Liver (tissue), 9 donors: ENCODE measurements around the gene SLC26A4. TPM values are rescaled to one million over a fixed set of nuclear protein-coding genes. Genes with fewer than 3 reads are reported as not detected.
A peak's percentile ranks its signal among the peaks of the same experiment; 100 is the strongest.

ENCODE experiments used
- DNase-seq: peaks from one replicate; pipeline ENCODE4 v3.0.0-alpha.2; 2017; ENCODE audit warnings: low spot score
- H3K27ac ChIP-seq, 2 donors: one replicate each; pipeline ENCODE4 v1.7.0; 2013; ENCODE audit warnings: inconsistent platforms in 2 of 2, low read length in 2 of 2, control low read depth in 1 of 2, low read depth in 1 of 2, mild to moderate bottlenecking in 1 of 2
- H3K27me3 ChIP-seq, 4 donors: one replicate each; pipeline versions ENCODE4 v1.6.1 to v1.7.0; 2013; ENCODE audit warnings: low read length in 3 of 4, inconsistent platforms in 1 of 4, mild to moderate bottlenecking in 1 of 4, moderate library complexity in 1 of 4; ENCODE audit not compliant: control insufficient read depth in 4 of 4, insufficient read depth in 4 of 4
- H3K36me3 ChIP-seq, 4 donors: one replicate each; pipeline versions ENCODE4 v1.6.1 to v1.7.0; 2013; ENCODE audit warnings: low read length in 3 of 4, mild to moderate bottlenecking in 3 of 4, low read depth in 1 of 4, moderate library complexity in 1 of 4; ENCODE audit not compliant: control insufficient read depth in 4 of 4, insufficient read depth in 3 of 4
- H3K4me1 ChIP-seq, 4 donors: one replicate each; pipeline versions ENCODE4 v1.6.1 to v1.7.0; 2013; ENCODE audit warnings: low read length in 3 of 4, mild to moderate bottlenecking in 3 of 4, moderate library complexity in 1 of 4; ENCODE audit not compliant: control insufficient read depth in 4 of 4, insufficient read depth in 4 of 4
- H3K4me3 ChIP-seq, 3 donors: one replicate each; pipeline versions ENCODE4 v1.6.1 to v1.7.0; 2013; ENCODE audit warnings: low read length in 3 of 3, control low read depth in 1 of 3, low read depth in 1 of 3, mild to moderate bottlenecking in 1 of 3
- H3K9ac ChIP-seq, 2 donors: one replicate each; pipeline ENCODE4 v1.7.0; 2013; ENCODE audit warnings: low read length in 2 of 2, mild to moderate bottlenecking in 2 of 2, moderate library complexity in 2 of 2, control low read depth in 1 of 2, low read depth in 1 of 2
- H3K9me3 ChIP-seq, 4 donors: one replicate each; pipeline versions ENCODE4 v1.6.1 to v1.7.0; 2013; ENCODE audit warnings: low read length in 3 of 4; ENCODE audit not compliant: control insufficient read depth in 4 of 4
- CTCF ChIP-seq: fragments of 150-350 bp; IDR thresholded peaks from 2 replicates; pipeline ENCODE4 v1.5.1; 2017; ENCODE audit warnings: improper control_type of control experiment, low read depth, low read length; ENCODE audit not compliant: missing input control
- EGR1 ChIP-seq, 2 donors: IDR thresholded peaks; 2 replicates each; pipeline ENCODE4 v1.6.1; 2016 to 2018; ENCODE audit warnings: antibody characterized with exemption in 2 of 2, low read depth in 2 of 2
- GABPA ChIP-seq, 2 donors: IDR thresholded peaks in 1 of 2; conservative IDR thresholded peaks in 1 of 2; 2 replicates each; pipeline ENCODE4 v1.6.1; 2016; ENCODE audit warnings: antibody characterized with exemption in 2 of 2, mild to moderate bottlenecking in 1 of 2, moderate library complexity in 1 of 2
- HNF4A ChIP-seq, 2 donors: conservative IDR thresholded peaks; 2 replicates each; pipeline ENCODE4 v1.6.1; 2016; ENCODE audit warnings: antibody characterized with exemption in 2 of 2, mild to moderate bottlenecking in 2 of 2
- HNF4G ChIP-seq: IDR thresholded peaks from 2 replicates; pipeline ENCODE4 v1.6.1; 2016; ENCODE audit warnings: antibody characterized with exemption
- JUND ChIP-seq, 2 donors: IDR thresholded peaks; 2 replicates each; pipeline ENCODE4 v1.6.1; 2016; ENCODE audit warnings: antibody characterized with exemption in 2 of 2
- RAD21 ChIP-seq, 2 donors: IDR thresholded peaks; 2 replicates each; pipeline ENCODE4 v1.6.1; 2016; ENCODE audit warnings: antibody characterized with exemption in 2 of 2, mild to moderate bottlenecking in 2 of 2
- SP1 ChIP-seq: IDR thresholded peaks from 2 replicates; pipeline ENCODE4 v1.6.1; 2018; ENCODE audit warnings: antibody characterized with exemption, mild to moderate bottlenecking
- TAF1 ChIP-seq: conservative IDR thresholded peaks from 2 replicates; pipeline ENCODE4 v1.6.1; 2016; ENCODE audit warnings: antibody characterized with exemption, mild to moderate bottlenecking
- WGBS: extraction: QIAGEN DNeasy Blood & Tissue Kit; methylation state at CpG from one replicate; pipeline ENCODE4 v1.1.7; 2013; 5-methylcytosine and 5-hydroxymethylcytosine counted together
- polyA plus RNA-seq, 2 donors: library from polyadenylated mRNA; stranded (reverse) in 1 of 2; unstranded in 1 of 2; fragments of 200-250 nt in 1 of 2; fragments of >200 nt in 1 of 2; fragmentation: Nextera tagmentation in 1 of 2; extraction: Ambion mirVana in 1 of 2; gene quantifications; one replicate each; pipeline versions ENCODE4 v1.2.1 to v1.2.3, GENCODE V29; 2013 to 2015
- total RNA-seq, 2 donors: library from RNA; depleted of rRNA; stranded (reverse); fragments of >200 nt; gene quantifications; one replicate each; pipeline ENCODE4 v1.2.3, GENCODE V29; 2014
- TF ChIP-seq, protein P1 (sequence below): IDR thresholded peaks from 2 replicates; pipeline ENCODE4 v1.6.1; 2016; ENCODE audit warnings: antibody characterized with exemption
- TF ChIP-seq, protein P2 (sequence below): IDR thresholded peaks from 2 replicates; pipeline ENCODE4 v1.6.1; 2016; ENCODE audit warnings: antibody characterized with exemption, mild to moderate bottlenecking
- donor health status: healthy.
- donor health status: healthy.
- donor health status: healthy.
- donor health status: healthy.
- donor health status: healthy.

The SLC26A4 gene
- total and polyA plus RNA-seq, 4 donors, result 0.08 to 0.25 (median 0.19) TPM; not detected in 1

- DNase-seq, result peak; percentile 39
- peaks cover 0 to 3% (median 0%) of the 10 kb centered on the region in 4 donors for H3K27me3 ChIP-seq
- H3K36me3 ChIP-seq, result no peaks in the 10 kb centered on the region
- H3K27ac ChIP-seq, result no peak overlapping the region
- no peak overlapping the region for H3K9ac ChIP-seq
- 2% methylated on average over 73 of the region's 73 CpGs for WGBS
- peaks cover 8 to 16% (median 13%) of the 10 kb centered on the region in 4 donors for H3K4me1 ChIP-seq
- TF ChIP-seq HNF4G, result no peak
- no peak for TF ChIP-seq SP1
- TF ChIP-seq JUND (IDR thresholded peaks at IDR 0.05), result no peak
- TF ChIP-seq EGR1 (IDR thresholded peaks at IDR 0.05; ENCODE audit: low read depth in 2 of 2), result no peak
- no peak for TF ChIP-seq TAF1
- TF ChIP-seq GABPA (IDR thresholded peaks at IDR 0.05 in 1 of 2, conservative IDR thresholded peaks at IDR 0.05 in 1 of 2), result no peak
- TF ChIP-seq CTCF, result no peak
- peak in 1 of 2 donors; percentile 54 for TF ChIP-seq RAD21 (IDR thresholded peaks at IDR 0.05)
- TF ChIP-seq, protein P1, sequence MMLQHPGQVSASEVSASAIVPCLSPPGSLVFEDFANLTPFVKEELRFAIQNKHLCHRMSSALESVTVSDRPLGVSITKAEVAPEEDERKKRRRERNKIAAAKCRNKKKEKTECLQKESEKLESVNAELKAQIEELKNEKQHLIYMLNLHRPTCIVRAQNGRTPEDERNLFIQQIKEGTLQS, result no peak
- TF ChIP-seq, protein P2, sequence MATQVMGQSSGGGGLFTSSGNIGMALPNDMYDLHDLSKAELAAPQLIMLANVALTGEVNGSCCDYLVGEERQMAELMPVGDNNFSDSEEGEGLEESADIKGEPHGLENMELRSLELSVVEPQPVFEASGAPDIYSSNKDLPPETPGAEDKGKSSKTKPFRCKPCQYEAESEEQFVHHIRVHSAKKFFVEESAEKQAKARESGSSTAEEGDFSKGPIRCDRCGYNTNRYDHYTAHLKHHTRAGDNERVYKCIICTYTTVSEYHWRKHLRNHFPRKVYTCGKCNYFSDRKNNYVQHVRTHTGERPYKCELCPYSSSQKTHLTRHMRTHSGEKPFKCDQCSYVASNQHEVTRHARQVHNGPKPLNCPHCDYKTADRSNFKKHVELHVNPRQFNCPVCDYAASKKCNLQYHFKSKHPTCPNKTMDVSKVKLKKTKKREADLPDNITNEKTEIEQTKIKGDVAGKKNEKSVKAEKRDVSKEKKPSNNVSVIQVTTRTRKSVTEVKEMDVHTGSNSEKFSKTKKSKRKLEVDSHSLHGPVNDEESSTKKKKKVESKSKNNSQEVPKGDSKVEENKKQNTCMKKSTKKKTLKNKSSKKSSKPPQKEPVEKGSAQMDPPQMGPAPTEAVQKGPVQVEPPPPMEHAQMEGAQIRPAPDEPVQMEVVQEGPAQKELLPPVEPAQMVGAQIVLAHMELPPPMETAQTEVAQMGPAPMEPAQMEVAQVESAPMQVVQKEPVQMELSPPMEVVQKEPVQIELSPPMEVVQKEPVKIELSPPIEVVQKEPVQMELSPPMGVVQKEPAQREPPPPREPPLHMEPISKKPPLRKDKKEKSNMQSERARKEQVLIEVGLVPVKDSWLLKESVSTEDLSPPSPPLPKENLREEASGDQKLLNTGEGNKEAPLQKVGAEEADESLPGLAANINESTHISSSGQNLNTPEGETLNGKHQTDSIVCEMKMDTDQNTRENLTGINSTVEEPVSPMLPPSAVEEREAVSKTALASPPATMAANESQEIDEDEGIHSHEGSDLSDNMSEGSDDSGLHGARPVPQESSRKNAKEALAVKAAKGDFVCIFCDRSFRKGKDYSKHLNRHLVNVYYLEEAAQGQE, result peak; percentile 88
- peak overlapping the region; percentile 34 to 51 (median 35) for H3K4me3 ChIP-seq
- H3K9me3 ChIP-seq, result no peaks in the 10 kb centered on the region
Measured at GRCh38 chr7:107661081-107661864, 645 bp downstream of the SLC26A4 start.

- peak overlapping the region; percentile 34 to 51 (median 35) for H3K4me3 ChIP-seq
- no peak overlapping the region for H3K27ac ChIP-seq
- H3K9me3 ChIP-seq, result no peaks in the 10 kb centered on the region
- peaks cover 8 to 16% (median 13%) of the 10 kb centered on the region in 4 donors for H3K4me1 ChIP-seq
- H3K36me3 ChIP-seq, result no peaks in the 10 kb centered on the region
- H3K27me3 ChIP-seq, result peaks cover 0 to 3% (median 0%) of the 10 kb centered on the region in 4 donors
- 13% methylated on average over 20 of the region's 20 CpGs for WGBS
- DNase-seq, result no peak
- TF ChIP-seq HNF4A (conservative IDR thresholded peaks at IDR 0.05), result no peak
- no peak overlapping the region for H3K9ac ChIP-seq
Measured at GRCh38 chr7:107661865-107662379, 1.3 kb downstream of the SLC26A4 start.
